ENCODE results near the gene CGGBP1. TPM values are rescaled to one million over a fixed set of nuclear protein-coding genes. Genes with fewer than 3 reads are reported as not detected.

The CGGBP1 gene
- polyA plus RNA-seq, 3 donors: 61.0 to 82.4 (median 68.7) TPM

- no peak overlapping the region for H3K4me2 ChIP-seq (replicated peaks; ENCODE audit: extremely low read depth, low read length, poor library complexity, severe bottlenecking)
- WGBS (ENCODE audit: insufficient coverage): no CpG with 5 or more reads among the region's 2 CpGs
- H2AFZ ChIP-seq (ENCODE audit: insufficient read depth, low read depth, low read length, poor library complexity, severe bottlenecking): no peak overlapping the region
- Mint-ChIP-seq H3K9me3 (no peaks in the 10 kb centered on the region), H3K27ac (no peak overlapping the region), H3K27me3 (ENCODE audit: low read depth in 3 of 3) (no peaks in the 10 kb centered on the region), H3K36me3 (no peaks in the 10 kb centered on the region), H3K4me3 (no peak overlapping the region), H3K4me1 (peaks cover 2% of the 10 kb centered on the region)
- no peak overlapping the region for H3K4me3 ChIP-seq (replicated peaks in 1 of 3; ENCODE audit: low read depth in 2 of 3, low read length in 3 of 3)
- TF ChIP-seq, protein P1, sequence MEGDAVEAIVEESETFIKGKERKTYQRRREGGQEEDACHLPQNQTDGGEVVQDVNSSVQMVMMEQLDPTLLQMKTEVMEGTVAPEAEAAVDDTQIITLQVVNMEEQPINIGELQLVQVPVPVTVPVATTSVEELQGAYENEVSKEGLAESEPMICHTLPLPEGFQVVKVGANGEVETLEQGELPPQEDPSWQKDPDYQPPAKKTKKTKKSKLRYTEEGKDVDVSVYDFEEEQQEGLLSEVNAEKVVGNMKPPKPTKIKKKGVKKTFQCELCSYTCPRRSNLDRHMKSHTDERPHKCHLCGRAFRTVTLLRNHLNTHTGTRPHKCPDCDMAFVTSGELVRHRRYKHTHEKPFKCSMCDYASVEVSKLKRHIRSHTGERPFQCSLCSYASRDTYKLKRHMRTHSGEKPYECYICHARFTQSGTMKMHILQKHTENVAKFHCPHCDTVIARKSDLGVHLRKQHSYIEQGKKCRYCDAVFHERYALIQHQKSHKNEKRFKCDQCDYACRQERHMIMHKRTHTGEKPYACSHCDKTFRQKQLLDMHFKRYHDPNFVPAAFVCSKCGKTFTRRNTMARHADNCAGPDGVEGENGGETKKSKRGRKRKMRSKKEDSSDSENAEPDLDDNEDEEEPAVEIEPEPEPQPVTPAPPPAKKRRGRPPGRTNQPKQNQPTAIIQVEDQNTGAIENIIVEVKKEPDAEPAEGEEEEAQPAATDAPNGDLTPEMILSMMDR (IDR thresholded peaks at IDR 0.05): no peak
- no peaks in the 10 kb centered on the region for H3K9me3 ChIP-seq (replicated peaks in 1 of 2; ENCODE audit: control insufficient read depth in 1 of 2, insufficient read depth in 1 of 2, low read length in 2 of 2)
- no peaks in the 10 kb centered on the region for H3K4me1 ChIP-seq (ENCODE audit: control insufficient read depth in 1 of 2, insufficient read depth in 2 of 2, low read length in 2 of 2)
- no peaks in the 10 kb centered on the region for H4K20me1 ChIP-seq (ENCODE audit: insufficient read depth, low read length)
- H3K9ac ChIP-seq (ENCODE audit: insufficient read depth, low read length, poor library complexity, severe bottlenecking): no peak overlapping the region
- no peak for DNase-seq
- H3K36me3 ChIP-seq (replicated peaks in 1 of 2; ENCODE audit: control insufficient read depth in 1 of 2, insufficient read depth in 2 of 2, low read length in 2 of 2): no peaks in the 10 kb centered on the region
- H3K79me2 ChIP-seq (ENCODE audit: insufficient read depth, low read length): no peaks in the 10 kb centered on the region
- H3K27me3 ChIP-seq (ENCODE audit: control insufficient read depth in 2 of 2, insufficient read depth in 2 of 2, low read length in 2 of 2): no peaks in the 10 kb centered on the region
- H3K27ac ChIP-seq (ENCODE audit: low read depth in 1 of 2, low read length in 2 of 2): no peak overlapping the region
- intact Hi-C loops (cut with micrococcal nuclease): loop anchor here in 1 of 2 donors (10.0 kb wide), 1 partner anchor 234 kb away; no protein-coding TSS in a partner anchor
These were observed 49.7 kb downstream of the CGGBP1 start for GRCh38 chr3:88009066-88009465.

DNA sequence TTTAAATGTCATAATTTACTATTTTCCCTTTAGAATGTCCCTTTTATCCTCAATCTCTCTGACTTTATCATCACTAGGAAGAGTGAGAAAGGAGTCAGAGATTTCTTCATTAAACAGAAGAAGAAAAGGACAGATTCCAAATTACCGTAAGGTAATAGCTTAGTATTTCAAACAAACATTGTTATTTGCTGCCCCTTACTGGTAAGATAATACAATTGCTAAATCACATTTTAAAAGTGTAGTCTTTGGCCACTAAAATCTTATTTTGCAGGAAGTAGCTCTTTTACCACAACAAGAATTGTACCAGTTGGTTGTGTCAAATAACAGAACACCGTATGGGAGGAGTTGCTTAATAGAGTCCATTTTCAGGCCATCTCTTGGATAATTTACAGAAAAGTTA, 53.7 kb downstream of the CGGBP1 start:
- Mint-ChIP-seq H3K27me3 (ENCODE audit: low read depth in 3 of 3) (no peaks in the 10 kb centered on the region), H3K4me1 (peaks cover 19% of the 10 kb centered on the region), H3K9me3 (no peaks in the 10 kb centered on the region), H3K4me3 (no peak overlapping the region), H3K27ac (no peak overlapping the region), H3K36me3 (no peaks in the 10 kb centered on the region)
- Histone ChIP-seq H3K4me1 (ENCODE audit: control insufficient read depth in 1 of 2, insufficient read depth in 2 of 2, low read length in 2 of 2) (peaks cover 3 to 7% of the 10 kb centered on the region in 2 donors), H4K20me1 (ENCODE audit: insufficient read depth, low read length) (no peaks in the 10 kb centered on the region), H3K4me3 (replicated peaks in 1 of 3; ENCODE audit: low read depth in 2 of 3, low read length in 3 of 3) (no peak overlapping the region), H3K79me2 (ENCODE audit: insufficient read depth, low read length) (no peaks in the 10 kb centered on the region), H3K9ac (ENCODE audit: insufficient read depth, low read length, poor library complexity, severe bottlenecking) (no peak overlapping the region), H2AFZ (ENCODE audit: insufficient read depth, low read depth, low read length, poor library complexity, severe bottlenecking) (no peak overlapping the region), H3K4me2 (replicated peaks; ENCODE audit: extremely low read depth, low read length, poor library complexity, severe bottlenecking) (no peak overlapping the region), H3K36me3 (replicated peaks in 1 of 2; ENCODE audit: control insufficient read depth in 1 of 2, insufficient read depth in 2 of 2, low read length in 2 of 2) (no peaks in the 10 kb centered on the region), H3K9me3 (replicated peaks in 1 of 2; ENCODE audit: control insufficient read depth in 1 of 2, insufficient read depth in 1 of 2, low read length in 2 of 2) (no peaks in the 10 kb centered on the region), H3K27me3 (ENCODE audit: control insufficient read depth in 2 of 2, insufficient read depth in 2 of 2, low read length in 2 of 2) (no peaks in the 10 kb centered on the region), H3K27ac (ENCODE audit: low read depth in 1 of 2, low read length in 2 of 2) (no peak overlapping the region)
- intact Hi-C loops (cut with micrococcal nuclease): loop anchor here in 1 of 2 donors (10.0 kb wide), 1 partner anchor 230 kb away; no protein-coding TSS in a partner anchor
- TF ChIP-seq, protein P1 (IDR thresholded peaks at IDR 0.05): peak; percentile 61
- DNase-seq: peak; percentile 12 to 64 (median 30)
- no CpG with 5 or more reads among the region's 2 CpGs for WGBS (ENCODE audit: insufficient coverage)

Measured in CD14-positive monocyte (primary cell).